GM21526 (cell line): ENCODE measurements around the gene LRRC15.

Source experiments
- ATAC-seq: cut with Tn5 transposase; IDR thresholded peaks from one replicate; pipeline ENCODE4 v1.9.1; 2021; ENCODE audit warnings: moderate library complexity; ENCODE audit not compliant: unreplicated experiment, low FRiP score

Gene LRRC15

GRCh38 chr3:194365526-194365925 lies 4.0 kb downstream of the LRRC15 start:
- no peak for ATAC-seq

GRCh38 chr3:194364652-194365434 lies 4.7 kb downstream of the LRRC15 start:
- ATAC-seq, result no peak

GRCh38 chr3:194364314-194364651 lies 5.3 kb downstream of the LRRC15 start:
- ATAC-seq, result no peak

- no peak for ATAC-seq
These were observed 9.0 kb downstream of the LRRC15 start for GRCh38 chr3:194360568-194360967.

GRCh38 chr3:194357681-194358080 lies 11.9 kb downstream of the LRRC15 start:
- ATAC-seq, result no peak

- no peak for ATAC-seq
These were observed 14.2 kb downstream of the LRRC15 start for GRCh38 chr3:194355379-194355778.

GRCh38 chr3:194354315-194354714 lies 15.2 kb downstream of the LRRC15 start:
- ATAC-seq, result no peak

GRCh38 chr3:194352667-194353246 lies 16.8 kb downstream of the LRRC15 start:
- ATAC-seq, result no peak

GRCh38 chr3:194351952-194352536 lies 17.5 kb downstream of the LRRC15 start:
- no peak for ATAC-seq

- no peak for ATAC-seq
These were observed 18.4 kb downstream of the LRRC15 start, which contains the start of gene CPN2 for GRCh38 chr3:194351080-194351672. Gene CPN2 (minus strand): TSS chr3:194351328. CDS start chr3:194342702, 8,626 bp downstream.

GRCh38 chr3:194350726-194351071 lies 18.8 kb downstream of the LRRC15 start:
- no peak for ATAC-seq

- no peak for ATAC-seq
These were observed 21.2 kb downstream of the LRRC15 start for GRCh38 chr3:194348354-194348753.

- ATAC-seq, result no peak
These were observed 22.9 kb downstream of the LRRC15 start for GRCh38 chr3:194346621-194347020.

- ATAC-seq, result no peak
These were observed 23.5 kb downstream of the LRRC15 start for GRCh38 chr3:194346035-194346434.

GRCh38 chr3:194344012-194344411 lies 25.5 kb downstream of the LRRC15 start:
- no peak for ATAC-seq

- ATAC-seq, result no peak
These were observed 26.0 kb downstream of the LRRC15 start for GRCh38 chr3:194343561-194343893.

GRCh38 chr3:194342861-194343560 lies 26.5 kb downstream of the LRRC15 start:
- ATAC-seq, result no peak

GRCh38 chr3:194340757-194341400 lies 28.7 kb downstream of the LRRC15 start:
- ATAC-seq, result no peak

- ATAC-seq, result no peak
These were observed 29.7 kb downstream of the LRRC15 start for GRCh38 chr3:194339840-194340239.

GRCh38 chr3:194339356-194339755 lies 30.2 kb downstream of the LRRC15 start:
- ATAC-seq, result no peak
